GM18498 (cell line): Measurements from ENCODE around the gene GALNT12.
A peak's percentile ranks its signal among the peaks of the same experiment; 100 is the strongest.

Source experiments
- ATAC-seq: cut with Tn5 transposase; IDR thresholded peaks from one replicate; pipeline ENCODE4 v1.9.1; 2021; ENCODE audit warnings: mild to moderate bottlenecking, moderate library complexity; ENCODE audit not compliant: unreplicated experiment

Gene GALNT12

DNA sequence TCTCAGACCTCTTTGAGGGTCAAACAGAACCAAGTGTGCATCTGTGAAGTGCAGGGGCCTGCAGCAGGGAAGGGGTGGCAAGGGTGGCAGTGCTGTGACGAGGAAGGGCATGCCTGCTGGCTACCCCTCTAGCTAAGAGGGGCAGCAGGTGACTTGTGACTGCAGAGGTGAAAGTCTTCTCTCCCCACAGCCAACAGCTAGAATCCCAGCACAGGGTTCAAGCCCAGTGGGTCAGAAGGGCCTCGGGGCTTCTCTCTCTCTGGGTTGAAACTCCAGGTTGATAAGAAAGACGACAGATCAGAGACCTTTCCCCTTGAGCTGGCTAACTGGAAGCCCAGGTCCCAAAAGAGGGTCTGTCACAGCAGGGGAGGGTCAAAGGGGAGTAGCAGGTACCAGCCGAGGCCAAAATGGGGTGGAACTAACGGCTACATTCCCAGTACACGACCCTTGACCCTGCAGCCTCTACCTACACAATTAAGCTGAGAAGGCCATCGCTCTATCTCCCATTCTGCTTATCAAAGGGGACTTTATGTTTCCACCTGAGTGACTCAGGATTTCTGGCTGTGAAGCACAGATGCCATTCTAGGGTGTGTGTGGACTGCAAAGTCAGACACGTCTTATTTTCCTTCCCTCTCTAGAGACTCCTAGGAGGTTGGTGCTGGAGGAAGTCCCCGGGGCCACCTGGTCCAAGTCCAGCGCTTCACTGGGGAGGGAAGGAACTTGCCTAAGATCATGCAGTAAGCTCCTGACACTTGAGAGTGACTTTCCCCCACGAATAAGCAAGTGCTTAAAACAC, 25.7 kb upstream of the GALNT12 start:
- ATAC-seq, result no peak

GRCh38 chr9:98783518-98784226, 23.8 kb upstream of the GALNT12 start:
- no peak for ATAC-seq

DNA sequence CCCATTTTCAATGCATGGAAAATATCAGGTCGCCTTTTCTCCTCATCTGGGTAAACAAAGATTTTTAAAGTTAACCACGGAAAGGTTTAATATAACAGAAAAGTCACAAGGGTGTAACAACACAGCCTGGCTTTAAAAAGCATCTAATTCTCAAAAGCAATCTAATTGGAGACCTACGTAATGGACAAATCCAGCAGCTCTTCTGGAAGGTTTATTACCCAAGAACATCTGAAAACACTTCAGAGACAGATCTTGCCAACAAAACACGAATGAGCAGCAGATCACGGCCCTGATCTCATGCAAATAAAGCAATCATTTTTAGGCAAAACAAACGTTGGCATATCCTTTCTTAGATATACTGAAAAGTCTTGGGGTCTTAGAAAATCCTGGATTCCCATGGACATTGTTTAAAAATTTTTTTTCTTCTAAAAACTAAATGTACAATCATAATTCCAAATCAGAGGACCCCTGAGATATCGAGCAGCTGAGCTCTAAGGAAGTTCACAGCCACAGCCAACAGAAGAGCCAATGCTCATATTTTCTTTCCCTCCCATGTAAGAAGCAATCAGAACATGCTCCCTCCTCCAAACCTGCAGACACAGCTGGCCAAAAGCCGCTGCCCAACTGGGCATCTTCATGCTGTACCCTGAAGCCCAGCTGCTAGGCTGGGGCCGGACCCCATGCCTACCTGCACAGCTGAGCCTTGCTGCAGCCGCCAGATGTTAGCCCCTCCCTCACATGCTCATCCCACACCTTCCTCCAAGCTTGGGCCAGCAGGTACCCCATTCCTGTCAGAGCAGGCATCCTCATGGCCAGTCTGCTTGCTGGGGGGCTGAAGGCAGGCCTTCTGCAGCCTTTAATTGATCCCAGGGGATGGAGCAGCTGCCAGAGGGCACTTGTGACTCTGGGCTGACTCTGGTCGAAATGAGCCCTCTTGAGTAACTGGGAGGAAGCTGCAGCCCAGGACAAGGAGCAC, 22.4 kb upstream of the GALNT12 start:
- ATAC-seq, result no peak

DNA sequence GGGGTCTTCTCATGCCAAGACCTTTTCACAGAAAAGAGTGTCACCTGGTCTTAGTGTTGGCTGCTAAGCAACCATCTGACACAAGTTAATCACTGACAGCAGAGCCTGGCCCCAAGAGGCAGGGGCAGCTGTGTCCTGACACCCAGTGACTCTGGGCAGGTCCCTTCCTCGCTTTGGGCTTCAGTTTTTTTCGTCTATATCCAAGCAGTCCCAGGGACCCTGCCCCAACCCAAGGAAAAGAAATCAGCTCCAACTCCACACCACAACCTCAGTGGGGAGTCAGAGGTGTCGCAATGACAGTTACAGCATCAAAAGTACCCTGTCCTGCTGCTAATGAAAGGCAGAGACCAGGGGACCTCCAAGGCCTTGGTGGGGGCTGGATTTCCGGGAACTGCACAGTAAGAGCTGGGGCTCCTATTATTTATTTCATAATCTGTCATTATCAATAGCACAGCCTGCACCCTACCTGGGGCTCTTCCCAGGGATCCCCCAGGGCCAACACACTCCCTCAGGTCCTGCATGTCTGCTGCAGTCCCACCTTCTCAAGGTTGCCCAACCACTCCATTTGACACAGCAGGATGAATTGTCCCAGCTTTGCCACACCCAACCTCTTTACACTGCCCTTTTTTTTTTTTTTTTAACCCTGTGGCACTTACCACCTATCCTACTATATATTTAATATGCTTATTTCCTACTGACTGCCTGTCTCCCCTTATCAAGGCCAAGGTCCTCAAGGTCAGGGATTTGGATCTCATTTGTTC, 20.5 kb upstream of the GALNT12 start:
- no peak for ATAC-seq

DNA sequence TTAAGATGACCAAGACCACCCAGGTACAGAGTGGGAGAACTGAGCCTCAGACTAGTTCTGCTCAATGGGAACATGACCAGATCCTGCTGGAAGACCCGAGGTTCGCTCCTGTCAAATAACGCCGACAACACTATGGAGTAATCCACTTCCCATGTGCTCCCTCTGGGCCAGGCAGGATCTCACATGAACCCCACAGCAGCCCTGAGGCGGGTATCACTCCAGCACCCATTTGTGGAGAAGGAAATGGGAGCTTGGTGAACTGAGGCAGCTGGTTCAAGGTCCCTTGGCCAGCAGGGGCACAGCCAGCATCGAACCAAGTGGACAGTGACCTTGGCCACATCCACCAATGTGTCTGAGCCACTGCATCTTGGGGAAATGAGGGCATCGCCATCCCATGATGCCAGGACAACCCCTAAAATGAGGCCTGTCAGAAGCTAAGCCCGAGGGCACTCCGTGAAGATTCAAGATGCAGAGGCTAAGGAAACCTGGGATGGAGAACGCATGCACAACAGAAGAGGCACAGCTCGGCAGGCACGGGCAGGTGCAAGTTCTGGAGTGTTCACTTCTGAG, 19.6 kb upstream of the GALNT12 start:
- ATAC-seq, result no peak

DNA sequence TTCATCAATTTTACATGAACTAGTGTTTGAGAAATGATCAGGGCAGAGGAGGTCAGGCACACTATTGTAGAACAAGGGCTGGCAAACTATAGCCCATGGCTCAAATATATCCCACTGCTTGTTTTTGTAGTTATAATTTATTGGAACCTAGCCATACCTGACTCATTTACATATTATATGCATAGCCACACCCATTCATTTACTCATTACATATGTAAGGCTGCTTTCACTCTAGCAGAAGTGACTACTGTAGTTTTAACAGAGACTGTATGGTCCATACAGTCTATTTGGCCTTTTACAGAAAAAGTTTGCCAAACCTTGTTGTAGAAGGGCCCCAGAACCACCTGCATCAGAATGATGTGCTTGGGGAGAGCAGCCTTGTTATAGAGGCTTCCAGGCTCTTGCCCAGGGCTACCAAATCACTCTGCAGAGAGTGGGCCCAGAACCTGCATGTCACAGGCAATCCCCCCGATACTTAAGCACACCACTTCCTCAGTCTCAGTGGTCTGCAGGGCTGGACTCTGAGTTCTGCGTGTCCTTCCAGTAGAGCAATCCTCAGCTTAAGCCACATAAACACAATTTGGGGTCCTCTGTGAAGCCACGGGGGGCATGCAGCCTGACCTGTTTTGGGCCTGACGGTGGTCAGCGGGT, 17.9 kb upstream of the GALNT12 start:
- no peak for ATAC-seq

- ATAC-seq, result no peak
Observed at GRCh38 chr9:98790134-98790841, 17.2 kb upstream of the GALNT12 start.

- peak; percentile 79 for ATAC-seq
Observed at GRCh38 chr9:98790842-98791607, 16.4 kb upstream of the GALNT12 start.

GRCh38 chr9:98791608-98792490, 15.6 kb upstream of the GALNT12 start:
- no peak for ATAC-seq

DNA sequence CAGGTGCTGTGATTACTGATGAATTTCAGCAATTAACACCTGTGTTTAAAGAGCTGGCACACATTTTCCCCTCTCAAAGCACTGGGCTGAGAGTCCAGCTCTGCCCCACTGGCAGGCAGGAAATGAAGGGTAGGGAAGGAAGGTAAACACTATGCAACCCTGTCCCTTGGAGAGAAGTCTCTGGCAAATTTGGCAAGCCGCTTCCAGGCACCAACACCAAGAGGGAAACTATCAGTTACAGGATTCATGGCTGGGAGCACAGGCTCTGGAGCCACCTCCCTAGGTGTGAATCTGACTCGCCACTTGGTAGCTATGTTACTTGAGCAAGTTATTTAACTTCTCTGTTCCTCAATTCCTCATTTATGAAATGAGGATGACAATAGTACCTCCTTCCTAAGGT, 14.4 kb upstream of the GALNT12 start:
- ATAC-seq, result no peak

GRCh38 chr9:98794802-98795201, 12.7 kb upstream of the GALNT12 start:
- ATAC-seq, result no peak

GRCh38 chr9:98795295-98795955, 12.0 kb upstream of the GALNT12 start:
- ATAC-seq, result no peak

DNA sequence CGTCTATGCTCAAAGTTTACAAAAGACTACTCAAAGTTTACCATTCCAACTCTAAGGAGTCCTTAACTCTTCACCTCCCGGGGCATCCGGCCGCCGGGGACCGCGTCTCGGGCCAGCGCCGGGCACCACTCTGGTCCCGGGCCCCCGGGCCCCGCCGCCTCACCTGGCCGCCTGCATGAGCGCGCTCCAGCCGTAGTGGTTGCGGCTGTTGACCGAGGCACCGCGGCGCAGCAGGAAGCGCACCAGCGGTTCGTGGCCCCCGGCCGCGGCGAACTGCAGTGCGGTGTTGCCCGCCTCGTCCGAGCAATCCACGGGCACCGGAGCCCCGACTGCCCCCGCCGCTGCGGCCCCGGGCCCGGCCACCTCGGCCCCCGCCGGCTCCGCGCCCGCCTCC, 11.5 kb upstream of the GALNT12 start:
- ATAC-seq, result peak; percentile 31

- peak; percentile 88 for ATAC-seq
Observed at GRCh38 chr9:98796364-98797101, 10.9 kb upstream of the GALNT12 start, which contains the start of gene ANKS6. Gene ANKS6 (minus strand): TSS chr9:98796555. CDS start chr9:98796491, 64 bp downstream.

- ATAC-seq, result no peak
Observed at GRCh38 chr9:98797491-98797890, 10.0 kb upstream of the GALNT12 start.

- no peak for ATAC-seq
Observed at GRCh38 chr9:98798254-98798653, 9.2 kb upstream of the GALNT12 start.
